ENCODE data around the gene GLS.
A peak's percentile ranks its signal among the peaks of the same experiment; 100 is the strongest.
"Not testable (repeated sequence)": the region's sequence is repeated elsewhere in the genome, so short reads cannot be mapped to it uniquely, and the experiment has no call there.

Gene GLS

GRCh38 chr2:190974629-190975361 lies 94.2 kb downstream of the GLS start:
- no peak for DNase-seq

- no peak for DNase-seq
These were observed 95.9 kb downstream of the GLS start for GRCh38 chr2:190976521-190976920.

- DNase-seq: no peak
These were observed 96.9 kb downstream of the GLS start for GRCh38 chr2:190977505-190977904.

- no peak for DNase-seq
These were observed 97.9 kb downstream of the GLS start for GRCh38 chr2:190978389-190979053.

- peak; percentile 65 for DNase-seq
These were observed 99.4 kb downstream of the GLS start for GRCh38 chr2:190979906-190980629.

- DNase-seq: no peak
These were observed 100.1 kb downstream of the GLS start for GRCh38 chr2:190980630-190981209.

GRCh38 chr2:190981333-190981732 lies 100.7 kb downstream of the GLS start:
- DNase-seq: no peak

GRCh38 chr2:190981733-190982132 lies 101.1 kb downstream of the GLS start:
- no peak for DNase-seq

- no peak for DNase-seq
These were observed 101.8 kb downstream of the GLS start for GRCh38 chr2:190982262-190983034.

- no peak for DNase-seq
These were observed 104.0 kb downstream of the GLS start for GRCh38 chr2:190984595-190984994.

- no peak for DNase-seq
These were observed 105.8 kb downstream of the GLS start for GRCh38 chr2:190986221-190986953.

- no peak for DNase-seq
These were observed 106.5 kb downstream of the GLS start for GRCh38 chr2:190987116-190987515.

- DNase-seq: no peak
These were observed 107.3 kb downstream of the GLS start for GRCh38 chr2:190987938-190988337.

- DNase-seq: no peak
These were observed 108.3 kb downstream of the GLS start for GRCh38 chr2:190988910-190989309.

GRCh38 chr2:190990132-190990531 lies 109.5 kb downstream of the GLS start:
- no peak for DNase-seq

GRCh38 chr2:190993292-190993643 lies 112.6 kb downstream of the GLS start:
- no peak for DNase-seq

- DNase-seq: no peak
These were observed 113.5 kb downstream of the GLS start for GRCh38 chr2:190994148-190994547.

- not testable (repeated sequence) for DNase-seq
These were observed 114.7 kb downstream of the GLS start for GRCh38 chr2:190995315-190995714.

GRCh38 chr2:190996338-190996946 lies 115.8 kb downstream of the GLS start:
- no peak for DNase-seq

GRCh38 chr2:190996947-190997346 lies 116.3 kb downstream of the GLS start:
- DNase-seq: no peak

- no peak for DNase-seq
These were observed 117.0 kb downstream of the GLS start for GRCh38 chr2:190997526-190998113.
